ENCODE results near the gene ING5.

- TF ChIP-seq CTCF (IDR thresholded peaks at IDR 0.05; ENCODE audit: low read depth, low read length) (no peak), POLR2A (IDR thresholded peaks at IDR 0.05; ENCODE audit: extremely low read depth, insufficient read length) (no peak), MYC (IDR thresholded peaks at IDR 0.05; ENCODE audit: low read depth, low read length) (peak; percentile 50)
These were observed 61.1 kb downstream of the ING5 start for GRCh38 chr2:241762933-241763369.

Measured in NB4 (cell line).